ENCODE measurements around the gene MYO15A. TPM values are rescaled to one million over a fixed set of nuclear protein-coding genes. Genes with fewer than 3 reads are reported as not detected.

Gene MYO15A
- total RNA-seq, 2 experiments from 2014 or later: 0.76 to 1.1 TPM

DNA sequence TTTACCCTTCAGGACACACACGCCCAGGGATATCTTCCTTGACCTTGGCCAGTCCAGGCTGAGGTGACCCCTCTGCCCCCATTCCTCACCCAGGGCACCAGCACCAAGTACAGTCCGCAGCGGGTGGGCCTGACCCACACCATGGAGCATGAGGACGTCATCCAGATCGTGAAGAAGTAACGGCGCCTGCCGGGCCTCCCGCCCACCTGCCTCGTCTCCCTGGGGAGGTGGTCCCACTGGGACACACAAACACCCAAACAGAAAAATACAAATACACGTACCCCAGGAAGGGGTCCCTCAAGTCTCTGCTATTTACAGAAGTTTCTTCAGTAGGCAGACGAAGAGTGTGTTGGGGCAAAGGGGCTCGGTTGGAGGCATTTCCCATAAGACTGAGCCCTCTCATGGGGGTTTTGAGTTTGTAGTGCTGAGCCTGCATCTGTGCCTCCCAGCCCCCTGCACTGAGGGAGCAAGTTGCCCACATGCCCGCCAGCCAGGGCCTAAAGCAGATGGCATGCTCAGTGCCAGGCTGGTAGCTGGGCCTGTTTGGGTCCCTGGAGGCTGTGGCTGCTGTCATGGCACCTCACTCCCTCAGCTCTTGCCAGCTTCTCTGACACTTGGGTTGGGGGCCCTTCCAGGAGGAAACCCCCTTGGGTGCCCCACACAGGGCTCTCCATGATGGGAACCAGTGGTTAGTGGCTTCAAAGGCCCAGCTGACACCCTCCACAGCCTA, 1.3 kb upstream of the MYO15A start:
- ATAC-seq (no peak), DNase-seq (no peak)
- ChIA-PET POLR2A (no interaction called here), CTCF (no interaction called here)
- Mint-ChIP-seq H3K36me3 (ENCODE audit: low read depth) (peaks cover 3% of the 10 kb centered on the region), H3K4me3 (no peak overlapping the region), H3K27ac (no peak overlapping the region), H3K9me3 (no peaks in the 10 kb centered on the region), H3K27me3 (no peaks in the 10 kb centered on the region), H3K4me1 (ENCODE audit: low read depth) (no peaks in the 10 kb centered on the region)
- TF ChIP-seq, protein P1, sequence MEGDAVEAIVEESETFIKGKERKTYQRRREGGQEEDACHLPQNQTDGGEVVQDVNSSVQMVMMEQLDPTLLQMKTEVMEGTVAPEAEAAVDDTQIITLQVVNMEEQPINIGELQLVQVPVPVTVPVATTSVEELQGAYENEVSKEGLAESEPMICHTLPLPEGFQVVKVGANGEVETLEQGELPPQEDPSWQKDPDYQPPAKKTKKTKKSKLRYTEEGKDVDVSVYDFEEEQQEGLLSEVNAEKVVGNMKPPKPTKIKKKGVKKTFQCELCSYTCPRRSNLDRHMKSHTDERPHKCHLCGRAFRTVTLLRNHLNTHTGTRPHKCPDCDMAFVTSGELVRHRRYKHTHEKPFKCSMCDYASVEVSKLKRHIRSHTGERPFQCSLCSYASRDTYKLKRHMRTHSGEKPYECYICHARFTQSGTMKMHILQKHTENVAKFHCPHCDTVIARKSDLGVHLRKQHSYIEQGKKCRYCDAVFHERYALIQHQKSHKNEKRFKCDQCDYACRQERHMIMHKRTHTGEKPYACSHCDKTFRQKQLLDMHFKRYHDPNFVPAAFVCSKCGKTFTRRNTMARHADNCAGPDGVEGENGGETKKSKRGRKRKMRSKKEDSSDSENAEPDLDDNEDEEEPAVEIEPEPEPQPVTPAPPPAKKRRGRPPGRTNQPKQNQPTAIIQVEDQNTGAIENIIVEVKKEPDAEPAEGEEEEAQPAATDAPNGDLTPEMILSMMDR (IDR thresholded peaks at IDR 0.05): no peak
- intact Hi-C loops (cut with micrococcal nuclease): no loop called here

DNA sequence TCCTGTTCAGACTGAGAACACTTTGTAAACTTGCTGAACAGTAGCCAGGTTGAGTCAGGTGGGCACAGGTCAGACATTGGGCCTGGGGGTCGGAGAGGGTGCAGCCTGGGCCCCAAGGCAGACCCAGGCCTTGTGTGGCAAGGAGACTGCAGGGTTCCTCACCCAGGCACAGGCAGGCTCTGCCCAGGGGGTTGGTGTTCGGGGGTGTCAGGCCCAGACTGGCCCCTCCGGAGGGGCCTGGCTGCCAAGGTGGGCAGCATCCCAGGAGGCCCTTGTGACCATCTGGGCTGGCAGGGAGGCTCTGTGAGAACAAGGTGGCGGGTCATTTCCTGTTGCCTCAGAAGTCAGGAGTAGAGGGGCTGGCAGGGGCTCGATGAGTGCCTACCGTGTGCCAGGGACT, 585 bp upstream of the MYO15A start:
- H3K27me3 Mint-ChIP-seq: no peaks in the 10 kb centered on the region
- H3K9me3 Mint-ChIP-seq: no peaks in the 10 kb centered on the region
- ChIA-PET CTCF (no interaction called here), POLR2A (no interaction called here)
- no peak overlapping the region for H3K27ac Mint-ChIP-seq
- no peaks in the 10 kb centered on the region for H3K4me1 Mint-ChIP-seq (ENCODE audit: low read depth)
- ATAC-seq (no peak), DNase-seq (no peak)
- intact Hi-C loops (cut with micrococcal nuclease): no loop called here
- no peak overlapping the region for H3K4me3 Mint-ChIP-seq
- TF ChIP-seq, protein P1 (IDR thresholded peaks at IDR 0.05): no peak
- peaks cover 3% of the 10 kb centered on the region for H3K36me3 Mint-ChIP-seq (ENCODE audit: low read depth)

DNA sequence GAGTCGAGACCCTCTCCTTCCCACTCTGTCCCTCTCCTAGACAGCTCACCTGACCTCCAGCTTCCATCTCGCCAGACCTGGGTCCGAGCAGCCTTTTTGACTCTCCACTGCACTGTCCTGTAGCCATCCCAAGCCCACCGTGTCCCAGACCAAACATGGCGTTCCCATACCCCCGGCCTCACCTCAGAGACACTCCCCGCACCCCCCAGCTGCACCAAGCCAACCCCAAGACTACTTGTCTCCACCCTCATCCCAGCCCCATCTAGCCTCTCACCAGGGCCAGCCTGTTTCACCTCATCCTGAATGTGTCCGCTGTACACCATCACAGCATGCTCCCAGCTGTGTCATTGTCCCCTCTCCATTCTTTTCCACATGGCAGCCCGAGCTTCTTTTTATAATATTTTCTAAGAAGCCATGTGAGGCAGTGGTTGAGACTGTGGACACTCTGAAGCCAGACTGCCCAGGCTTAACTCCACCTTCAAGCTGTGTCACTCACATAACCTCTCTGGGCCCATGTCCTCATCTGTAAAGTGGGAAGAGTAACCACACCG, 1.5 kb downstream of the MYO15A start:
- no peaks in the 10 kb centered on the region for H3K4me1 Mint-ChIP-seq (ENCODE audit: low read depth)
- H3K36me3 Mint-ChIP-seq (ENCODE audit: low read depth): peaks cover 3% of the 10 kb centered on the region
- no peak for DNase-seq
- intact Hi-C loops (cut with micrococcal nuclease): no loop called here
- no peaks in the 10 kb centered on the region for H3K27me3 Mint-ChIP-seq
- no peaks in the 10 kb centered on the region for H3K9me3 Mint-ChIP-seq
- ChIA-PET CTCF (no interaction called here), POLR2A (interaction anchor here (1.2 to 1.3 kb wide), 2 partner anchors 10 to 22 kb away, joined by 3 to 4 read pairs; partner anchors contain the start of gene DRG2)
- no peak for ATAC-seq
- no peak overlapping the region for H3K4me3 Mint-ChIP-seq
- no peak overlapping the region for H3K27ac Mint-ChIP-seq
- TF ChIP-seq, protein P1 (IDR thresholded peaks at IDR 0.05): no peak

DNA sequence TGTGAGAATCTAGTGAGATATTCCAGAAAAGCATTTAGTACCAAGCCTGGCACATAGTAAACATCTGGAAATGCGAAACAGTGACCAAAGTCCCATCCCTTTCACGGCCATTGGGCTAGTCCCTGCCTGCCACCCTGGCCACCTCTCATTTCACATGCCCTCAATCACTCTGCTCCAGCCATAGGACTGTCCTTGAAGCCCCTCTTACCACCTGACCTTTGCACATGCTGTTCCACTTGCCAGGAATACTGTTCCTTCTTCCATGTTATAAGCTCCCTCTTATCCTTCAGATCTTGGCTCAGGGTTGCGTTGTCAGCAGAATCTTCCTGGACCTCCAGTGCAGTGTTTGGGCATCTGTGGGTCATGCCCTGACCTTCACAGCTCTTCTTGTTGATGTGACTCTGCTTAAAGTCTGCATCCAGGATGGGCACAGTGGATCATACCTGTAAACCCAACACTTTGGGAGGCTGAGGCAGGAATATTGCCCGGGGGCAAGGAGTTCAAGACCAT, 2.1 kb downstream of the MYO15A start:
- TF ChIP-seq, protein P1 (IDR thresholded peaks at IDR 0.05): no peak
- CTCF ChIA-PET: no interaction called here

DNA sequence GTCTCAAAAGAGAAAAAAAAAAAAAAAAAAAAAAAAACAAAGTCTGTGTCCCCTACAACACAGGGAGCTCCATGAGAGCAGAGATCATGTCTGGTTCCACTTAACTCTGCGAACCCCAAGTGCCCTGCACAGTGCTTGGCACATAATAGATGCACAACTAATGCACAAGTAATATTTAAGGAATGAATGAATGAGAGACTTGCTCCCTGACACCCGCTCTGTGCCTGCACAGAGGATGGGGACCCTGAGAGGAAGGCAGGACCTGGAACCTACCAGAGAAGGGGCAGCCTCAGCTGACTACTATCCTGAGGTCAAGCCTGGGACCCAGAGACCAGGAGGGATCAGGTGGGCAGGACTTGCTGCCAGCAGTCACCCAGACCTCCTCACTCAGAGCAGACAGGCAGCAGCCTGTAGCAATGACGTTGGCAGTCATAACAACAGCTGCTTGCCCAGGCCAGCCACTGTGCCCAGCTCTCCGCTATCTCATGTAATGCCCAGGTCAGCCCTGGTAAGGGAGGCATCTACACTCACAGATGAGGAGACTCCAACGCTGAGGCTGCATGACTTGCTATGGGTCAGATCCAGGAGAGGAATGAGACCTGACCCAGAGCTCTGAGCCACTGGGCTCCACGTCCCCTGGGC, 2.9 kb downstream of the MYO15A start:
- no peak overlapping the region for H3K27ac Mint-ChIP-seq
- no peaks in the 10 kb centered on the region for H3K27me3 Mint-ChIP-seq
- H3K9me3 Mint-ChIP-seq: no peaks in the 10 kb centered on the region
- CTCF ChIA-PET: no interaction called here
- no peak overlapping the region for H3K4me3 Mint-ChIP-seq
- TF ChIP-seq, protein P1 (IDR thresholded peaks at IDR 0.05): no peak
- peaks cover 3% of the 10 kb centered on the region for H3K36me3 Mint-ChIP-seq (ENCODE audit: low read depth)
- POLR2A ChIA-PET: no interaction called here
- no peaks in the 10 kb centered on the region for H3K4me1 Mint-ChIP-seq (ENCODE audit: low read depth)
- DNase-seq (no peak), ATAC-seq (no peak)
- intact Hi-C loops (cut with micrococcal nuclease): no loop called here

More for the DNA sequence above, 2.1 kb downstream of the MYO15A start:
- Mint-ChIP-seq H3K27ac (no peak overlapping the region), H3K4me1 (ENCODE audit: low read depth) (no peaks in the 10 kb centered on the region), H3K9me3 (no peaks in the 10 kb centered on the region), H3K4me3 (no peak overlapping the region), H3K36me3 (ENCODE audit: low read depth) (peaks cover 3% of the 10 kb centered on the region), H3K27me3 (no peaks in the 10 kb centered on the region)
- intact Hi-C loops (cut with micrococcal nuclease): no loop called here
- POLR2A ChIA-PET: no interaction called here
- no peak for ATAC-seq
- DNase-seq: no peak
